Stimulated activated CD8-positive, alpha-beta memory T cell treated with anti-CD3 and anti-CD28 coated beads, Interleukin-4, amount 100 ng/mL, for 1 hour (primary cell): ENCODE data around the gene HUNK.
"Not testable (repeated sequence)": the region's sequence is repeated elsewhere in the genome, so short reads cannot be mapped to it uniquely, and the experiment has no call there.

Experiments used
- DNase-seq, 2 donors: peaks; one replicate each; pipeline ENCODE4 v3.0.0-alpha.2; 2020; ENCODE audit warnings: low read depth in 2 of 2, low spot score in 1 of 2

The HUNK gene

GRCh38 chr21:31918250-31918775 is 45.5 kb downstream of the HUNK start:
- DNase-seq, result no peak

- DNase-seq, result no peak
Measured at GRCh38 chr21:31920275-31920674, 47.5 kb downstream of the HUNK start.

GRCh38 chr21:31921079-31921478 is 48.3 kb downstream of the HUNK start:
- DNase-seq, result no peak

GRCh38 chr21:31922881-31923280 is 50.1 kb downstream of the HUNK start:
- no peak for DNase-seq

GRCh38 chr21:31923756-31924155 is 50.9 kb downstream of the HUNK start:
- no peak for DNase-seq

- DNase-seq, result no peak
Measured at GRCh38 chr21:31924548-31924947, 51.7 kb downstream of the HUNK start.

- no peak for DNase-seq
Measured at GRCh38 chr21:31926498-31926897, 53.7 kb downstream of the HUNK start.

GRCh38 chr21:31927689-31928353 is 55.0 kb downstream of the HUNK start:
- no peak for DNase-seq

GRCh38 chr21:31928656-31929055 is 55.8 kb downstream of the HUNK start:
- DNase-seq, result no peak

- DNase-seq, result no peak
Measured at GRCh38 chr21:31929548-31929947, 56.7 kb downstream of the HUNK start.

- DNase-seq, result no peak
Measured at GRCh38 chr21:31930001-31930400, 57.2 kb downstream of the HUNK start.

GRCh38 chr21:31931644-31932469 is 59.0 kb downstream of the HUNK start:
- no peak for DNase-seq

GRCh38 chr21:31932470-31932764 is 59.6 kb downstream of the HUNK start:
- DNase-seq, result no peak

GRCh38 chr21:31937303-31937702 is 64.5 kb downstream of the HUNK start:
- no peak for DNase-seq

- no peak for DNase-seq
Measured at GRCh38 chr21:31938330-31939301, 65.8 kb downstream of the HUNK start.

GRCh38 chr21:31941694-31942093 is 68.9 kb downstream of the HUNK start:
- DNase-seq, result no peak

- DNase-seq, result no peak
Measured at GRCh38 chr21:31943561-31943960, 70.7 kb downstream of the HUNK start.

- DNase-seq, result no peak
Measured at GRCh38 chr21:31945141-31945540, 72.3 kb downstream of the HUNK start.

- no peak for DNase-seq
Measured at GRCh38 chr21:31945546-31945945, 72.7 kb downstream of the HUNK start.

GRCh38 chr21:31946231-31946630 is 73.4 kb downstream of the HUNK start:
- no peak for DNase-seq

GRCh38 chr21:31946876-31947550 is 74.2 kb downstream of the HUNK start:
- not testable (repeated sequence) for DNase-seq
